ENCODE results near the gene FRAT2. TPM values are rescaled to one million over a fixed set of nuclear protein-coding genes. Genes with fewer than 3 reads are reported as not detected.
"Not testable (repeated sequence)": the region's sequence is repeated elsewhere in the genome, so short reads cannot be mapped to it uniquely, and the experiment has no call there.

Gene FRAT2
- total RNA-seq, 1 experiment from 2014 or later = 16.6 TPM

DNA sequence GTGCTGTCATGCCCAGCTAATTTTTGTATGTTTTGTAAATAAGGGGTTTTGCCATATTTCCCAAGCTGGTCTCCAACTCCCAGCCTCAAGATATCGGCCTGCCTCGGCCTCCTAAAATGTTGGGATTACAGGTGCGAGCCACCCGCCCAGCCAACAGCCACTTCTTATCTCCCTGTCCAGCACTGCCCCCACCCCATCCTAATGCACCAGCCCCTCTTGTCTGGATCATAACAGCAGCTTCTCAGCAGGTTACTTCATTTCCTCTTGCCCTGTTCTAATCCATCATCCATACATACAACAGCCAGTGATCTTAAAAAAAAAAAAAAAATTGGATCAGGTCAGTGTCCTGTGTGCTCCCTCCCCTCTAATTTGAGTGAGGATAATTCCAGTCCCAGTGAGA, 12.8 kb upstream of the FRAT2 start:
- ChIA-PET CTCF (no interaction called here), POLR2A (no interaction called here)
- no peak overlapping the region for H3K27ac Mint-ChIP-seq (ENCODE audit: unreplicated experiment)
- TF ChIP-seq, protein P1, sequence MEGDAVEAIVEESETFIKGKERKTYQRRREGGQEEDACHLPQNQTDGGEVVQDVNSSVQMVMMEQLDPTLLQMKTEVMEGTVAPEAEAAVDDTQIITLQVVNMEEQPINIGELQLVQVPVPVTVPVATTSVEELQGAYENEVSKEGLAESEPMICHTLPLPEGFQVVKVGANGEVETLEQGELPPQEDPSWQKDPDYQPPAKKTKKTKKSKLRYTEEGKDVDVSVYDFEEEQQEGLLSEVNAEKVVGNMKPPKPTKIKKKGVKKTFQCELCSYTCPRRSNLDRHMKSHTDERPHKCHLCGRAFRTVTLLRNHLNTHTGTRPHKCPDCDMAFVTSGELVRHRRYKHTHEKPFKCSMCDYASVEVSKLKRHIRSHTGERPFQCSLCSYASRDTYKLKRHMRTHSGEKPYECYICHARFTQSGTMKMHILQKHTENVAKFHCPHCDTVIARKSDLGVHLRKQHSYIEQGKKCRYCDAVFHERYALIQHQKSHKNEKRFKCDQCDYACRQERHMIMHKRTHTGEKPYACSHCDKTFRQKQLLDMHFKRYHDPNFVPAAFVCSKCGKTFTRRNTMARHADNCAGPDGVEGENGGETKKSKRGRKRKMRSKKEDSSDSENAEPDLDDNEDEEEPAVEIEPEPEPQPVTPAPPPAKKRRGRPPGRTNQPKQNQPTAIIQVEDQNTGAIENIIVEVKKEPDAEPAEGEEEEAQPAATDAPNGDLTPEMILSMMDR (IDR thresholded peaks at IDR 0.05; ENCODE audit: insufficient read depth in 1 of 2, low read depth in 1 of 2, low read length in 1 of 2, severe bottlenecking in 1 of 2, unreplicated experiment in 1 of 2) = no peak
- H3K4me3 Mint-ChIP-seq (ENCODE audit: unreplicated experiment) = no peak overlapping the region
- intact Hi-C loops (cut with micrococcal nuclease; ENCODE audit: unreplicated experiment) = no loop called here
- no peaks in the 10 kb centered on the region for H3K4me1 Mint-ChIP-seq (ENCODE audit: low read depth, unreplicated experiment)
- no peaks in the 10 kb centered on the region for H3K9me3 Mint-ChIP-seq (ENCODE audit: unreplicated experiment)
- no peaks in the 10 kb centered on the region for H3K27me3 ChIP-seq (replicated peaks; ENCODE audit: control insufficient read depth, insufficient read depth, low read length)
- H3K36me3 Mint-ChIP-seq (ENCODE audit: insufficient read depth, unreplicated experiment) = peaks cover 10% of the 10 kb centered on the region
- H3K4me3 ChIP-seq (ENCODE audit: low read depth, low read length) = no peak overlapping the region
- H3K27me3 Mint-ChIP-seq (ENCODE audit: insufficient read depth, unreplicated experiment) = no peaks in the 10 kb centered on the region
- peaks cover 3% of the 10 kb centered on the region; the same call in 1 of the 2 replicates for H3K4me1 ChIP-seq
- no peaks in the 10 kb centered on the region for H3K36me3 ChIP-seq (ENCODE audit: control insufficient read depth, insufficient read depth, low read length)
- no TSS peak for BruUV-seq (replicated peaks)
- DNase-seq = no peak
- H3K9me3 ChIP-seq = no peaks in the 10 kb centered on the region

DNA sequence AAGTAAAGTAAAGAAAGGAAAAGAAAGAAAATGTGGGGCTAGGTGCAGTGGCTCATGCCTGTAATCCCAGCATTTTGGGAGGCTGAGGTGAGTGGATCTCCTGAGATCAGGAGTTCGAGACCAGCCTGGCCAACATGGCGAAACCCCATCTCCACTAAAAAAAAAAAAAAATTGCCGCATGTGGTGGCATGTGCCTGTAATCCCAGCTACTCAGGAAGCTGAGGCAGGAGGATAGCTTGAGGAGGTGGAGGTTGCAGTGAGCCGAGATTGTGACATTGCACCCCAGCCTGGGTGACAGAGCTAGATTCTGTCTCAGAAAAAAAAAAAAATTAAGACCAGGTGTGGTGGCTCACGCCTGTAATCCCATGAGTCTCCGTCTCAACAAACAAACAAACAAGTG, 9.1 kb upstream of the FRAT2 start:
- H3K27ac Mint-ChIP-seq (ENCODE audit: unreplicated experiment); H3K4me1 Mint-ChIP-seq (ENCODE audit: low read depth, unreplicated experiment); H3K9me3 ChIP-seq; DNase-seq; H3K36me3 Mint-ChIP-seq (ENCODE audit: insufficient read depth, unreplicated experiment); H3K4me3 ChIP-seq (ENCODE audit: low read depth, low read length); H3K9me3 Mint-ChIP-seq (ENCODE audit: unreplicated experiment); H3K36me3 ChIP-seq (ENCODE audit: control insufficient read depth, insufficient read depth, low read length); BruUV-seq (replicated peaks); H3K4me1 ChIP-seq; H3K27me3 Mint-ChIP-seq (ENCODE audit: insufficient read depth, unreplicated experiment); POLR2A ChIA-PET; H3K4me3 Mint-ChIP-seq (ENCODE audit: unreplicated experiment); H3K27me3 ChIP-seq (replicated peaks; ENCODE audit: control insufficient read depth, insufficient read depth, low read length); intact Hi-C loops (cut with micrococcal nuclease; ENCODE audit: unreplicated experiment); CTCF ChIA-PET: not testable (repeated sequence)

DNA sequence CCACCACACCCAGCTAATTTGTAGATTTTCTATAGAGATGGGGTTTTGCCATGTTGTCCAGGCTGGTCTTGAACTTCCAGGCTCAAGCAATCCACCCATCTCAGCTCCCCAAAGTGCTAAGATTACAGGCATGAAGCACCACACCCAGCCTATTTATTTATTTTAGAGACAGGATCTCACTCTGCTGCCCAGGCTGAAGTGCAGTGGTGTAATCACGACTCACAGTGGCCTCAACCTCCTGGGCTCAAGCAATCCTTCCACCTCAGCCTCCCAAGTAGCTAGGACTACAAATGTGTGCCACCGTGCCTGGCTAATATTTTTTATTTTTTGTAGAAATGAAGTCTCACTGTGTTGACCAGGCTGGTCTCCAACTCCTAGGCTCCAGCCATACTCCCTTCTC, 6.9 kb upstream of the FRAT2 start:
- Mint-ChIP-seq H3K4me3 (ENCODE audit: unreplicated experiment) (no peak overlapping the region), H3K27me3 (ENCODE audit: insufficient read depth, unreplicated experiment) (no peaks in the 10 kb centered on the region), H3K36me3 (ENCODE audit: insufficient read depth, unreplicated experiment) (no peaks in the 10 kb centered on the region), H3K9me3 (ENCODE audit: unreplicated experiment) (no peaks in the 10 kb centered on the region), H3K27ac (ENCODE audit: unreplicated experiment) (no peak overlapping the region), H3K4me1 (ENCODE audit: low read depth, unreplicated experiment) (peaks cover 4% of the 10 kb centered on the region)
- intact Hi-C loops (cut with micrococcal nuclease; ENCODE audit: unreplicated experiment) = no loop called here
- TF ChIP-seq, protein P1 (IDR thresholded peaks at IDR 0.05; ENCODE audit: insufficient read depth in 1 of 2, low read depth in 1 of 2, low read length in 1 of 2, severe bottlenecking in 1 of 2, unreplicated experiment in 1 of 2) = no peak
- Histone ChIP-seq H3K9me3 (no peaks in the 10 kb centered on the region), H3K27me3 (replicated peaks; ENCODE audit: control insufficient read depth, insufficient read depth, low read length) (no peaks in the 10 kb centered on the region), H3K4me1 (peaks cover 2% of the 10 kb centered on the region; the same call in 1 of the 2 replicates), H3K4me3 (ENCODE audit: low read depth, low read length) (no peak overlapping the region), H3K36me3 (ENCODE audit: control insufficient read depth, insufficient read depth, low read length) (no peaks in the 10 kb centered on the region)
- POLR2A ChIA-PET = no interaction called here
- no TSS peak for BruUV-seq (replicated peaks)
- no peak for DNase-seq
- CTCF ChIA-PET = no interaction called here

DNA sequence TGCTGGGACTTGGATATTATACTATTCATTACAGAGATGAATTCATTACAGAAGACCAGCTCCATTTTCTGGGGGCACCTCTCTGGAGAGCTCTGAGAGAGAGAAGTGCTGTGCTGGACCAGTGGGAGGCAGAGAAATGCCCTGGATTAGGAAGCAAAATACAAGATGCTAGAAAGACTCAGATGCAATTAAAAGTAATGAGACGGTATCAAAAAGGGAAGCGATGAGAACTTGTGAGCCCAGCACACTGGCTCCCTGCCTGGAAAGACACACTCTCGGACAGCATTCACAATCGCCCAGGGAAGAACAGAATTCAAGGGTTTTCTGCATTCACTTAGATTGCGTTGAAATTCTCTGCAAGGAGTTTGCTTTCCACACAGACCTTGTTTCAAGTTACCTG, 3.5 kb upstream of the FRAT2 start:
- peaks cover 10% of the 10 kb centered on the region for H3K4me1 Mint-ChIP-seq (ENCODE audit: low read depth, unreplicated experiment)
- Histone ChIP-seq H3K4me1 (peaks cover 11% of the 10 kb centered on the region), H3K27me3 (replicated peaks; ENCODE audit: control insufficient read depth, insufficient read depth, low read length) (no peaks in the 10 kb centered on the region), H3K9me3 (no peaks in the 10 kb centered on the region), H3K36me3 (ENCODE audit: control insufficient read depth, insufficient read depth, low read length) (no peaks in the 10 kb centered on the region), H3K4me3 (ENCODE audit: low read depth, low read length) (no peak overlapping the region)
- intact Hi-C loops (cut with micrococcal nuclease; ENCODE audit: unreplicated experiment) = no loop called here
- H3K36me3 Mint-ChIP-seq (ENCODE audit: insufficient read depth, unreplicated experiment) = no peaks in the 10 kb centered on the region
- POLR2A ChIA-PET = no interaction called here
- no TSS peak for BruUV-seq (replicated peaks)
- CTCF ChIA-PET = no interaction called here
- no peaks in the 10 kb centered on the region for H3K9me3 Mint-ChIP-seq (ENCODE audit: unreplicated experiment)
- TF ChIP-seq, protein P1 (IDR thresholded peaks at IDR 0.05; ENCODE audit: insufficient read depth in 1 of 2, low read depth in 1 of 2, low read length in 1 of 2, severe bottlenecking in 1 of 2, unreplicated experiment in 1 of 2) = no peak
- H3K27me3 Mint-ChIP-seq (ENCODE audit: insufficient read depth, unreplicated experiment) = no peaks in the 10 kb centered on the region
- no peak for DNase-seq
- H3K27ac Mint-ChIP-seq (ENCODE audit: unreplicated experiment) = no peak overlapping the region
- H3K4me3 Mint-ChIP-seq (ENCODE audit: unreplicated experiment) = no peak overlapping the region

Measured in Caco-2 (cell line).